NB4 (cell line): ENCODE data around the gene CROCC.

Experiments
- POLR2A ChIP-seq: IDR thresholded peaks from 2 replicates; pipeline ENCODE4 v1.6.1; 2011; ENCODE audit warnings: mild to moderate bottlenecking; ENCODE audit not compliant: insufficient read length; ENCODE audit errors: extremely low read depth
- TF ChIP-seq, protein P1 (sequence below): IDR thresholded peaks from one replicate; pipeline ENCODE4 v1.5.1; 2012; ENCODE audit warnings: low read depth, low read length

- TF ChIP-seq, protein P1, sequence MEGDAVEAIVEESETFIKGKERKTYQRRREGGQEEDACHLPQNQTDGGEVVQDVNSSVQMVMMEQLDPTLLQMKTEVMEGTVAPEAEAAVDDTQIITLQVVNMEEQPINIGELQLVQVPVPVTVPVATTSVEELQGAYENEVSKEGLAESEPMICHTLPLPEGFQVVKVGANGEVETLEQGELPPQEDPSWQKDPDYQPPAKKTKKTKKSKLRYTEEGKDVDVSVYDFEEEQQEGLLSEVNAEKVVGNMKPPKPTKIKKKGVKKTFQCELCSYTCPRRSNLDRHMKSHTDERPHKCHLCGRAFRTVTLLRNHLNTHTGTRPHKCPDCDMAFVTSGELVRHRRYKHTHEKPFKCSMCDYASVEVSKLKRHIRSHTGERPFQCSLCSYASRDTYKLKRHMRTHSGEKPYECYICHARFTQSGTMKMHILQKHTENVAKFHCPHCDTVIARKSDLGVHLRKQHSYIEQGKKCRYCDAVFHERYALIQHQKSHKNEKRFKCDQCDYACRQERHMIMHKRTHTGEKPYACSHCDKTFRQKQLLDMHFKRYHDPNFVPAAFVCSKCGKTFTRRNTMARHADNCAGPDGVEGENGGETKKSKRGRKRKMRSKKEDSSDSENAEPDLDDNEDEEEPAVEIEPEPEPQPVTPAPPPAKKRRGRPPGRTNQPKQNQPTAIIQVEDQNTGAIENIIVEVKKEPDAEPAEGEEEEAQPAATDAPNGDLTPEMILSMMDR = no peak
- no peak for TF ChIP-seq POLR2A
These were observed 98.8 kb downstream of the CROCC start for GRCh38 chr1:17020502-17020901.
